GM23248 (cell line): Measurements from ENCODE around the gene ISCU.

Experiments used
- EZH2 ChIP-seq: fragments of 200-600 bp; sonication (generic); IDR thresholded peaks from 2 replicates; pipeline ENCODE4 v1.6.1; 2018; ENCODE audit warnings: antibody characterized with exemption, mild to moderate bottlenecking; ENCODE audit not compliant: insufficient read depth, poor library complexity, severe bottlenecking
- EZH2phosphoT487 ChIP-seq: fragments of 200-600 bp; sonication (generic); IDR thresholded peaks from 2 replicates; pipeline ENCODE4 v1.6.1; 2018; ENCODE audit warnings: antibody characterized with exemption, moderate library complexity, mild to moderate bottlenecking, low read depth; ENCODE audit not compliant: insufficient read depth

DNA sequence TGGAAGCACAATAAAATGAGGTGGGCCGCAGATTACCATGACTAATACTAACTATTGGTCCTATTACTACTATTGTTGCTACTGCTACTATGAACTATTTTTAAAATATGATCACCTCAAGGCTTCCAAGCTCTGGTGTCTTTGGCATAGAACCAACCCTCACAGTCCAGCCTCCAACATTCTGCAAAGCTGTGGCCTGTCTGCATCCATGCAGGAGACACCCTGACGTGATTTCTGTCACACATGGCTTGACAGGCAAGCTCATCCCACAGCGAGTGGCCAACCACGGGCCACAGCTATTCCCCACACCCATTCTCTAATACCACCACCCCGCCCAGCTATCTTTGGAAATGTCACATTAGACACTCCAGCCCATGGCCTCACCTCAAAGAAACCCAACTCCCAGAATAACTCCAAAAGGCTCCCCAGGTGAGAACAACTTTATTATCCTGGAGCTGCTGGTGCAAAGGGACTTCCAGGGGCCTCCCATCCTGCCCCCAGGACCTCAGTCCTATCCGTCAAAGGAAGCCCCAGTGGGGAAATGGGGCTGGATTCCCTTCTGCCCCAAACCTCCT, 14.4 kb downstream of the ISCU start:
- TF ChIP-seq EZH2phosphoT487 (no peak), EZH2 (no peak)
